DOHH2 (cell line): Measurements from ENCODE around the gene HES2.

Experiments
- CTCF ChIP-seq: fragments of 200-600 bp; sonication (generic); IDR thresholded peaks from one replicate; pipeline ENCODE4 v1.5.1; 2014; ENCODE audit warnings: antibody characterized with exemption, mild to moderate bottlenecking, low read depth, low read length; ENCODE audit not compliant: poor library complexity, severe bottlenecking
- EZH2phosphoT487 ChIP-seq: fragments of 200-600 bp; sonication (generic); IDR thresholded peaks from 2 replicates; pipeline ENCODE4 v1.6.1; 2017; ENCODE audit warnings: borderline replicate concordance, mild to moderate bottlenecking, antibody characterized with exemption, low read length, moderate library complexity, mixed read lengths

GRCh38 chr1:6426277-6426971, 6.7 kb upstream of the HES2 start:
- no peak for TF ChIP-seq CTCF
- TF ChIP-seq EZH2phosphoT487, result no peak
